K562 (cell line): ENCODE results near the gene PIEZO2. TPM values are rescaled to one million over a fixed set of nuclear protein-coding genes. Genes with fewer than 3 reads are reported as not detected.

ENCODE experiments used
- ATAC-seq: fragments of 200-7000 bp; cut with Tn5 transposase; 3 replicates; pipeline ENCODE4 v1.9.1; 2020; ENCODE audit warnings: moderate library complexity
- BruUV-seq: library from RNA; stranded (reverse); fragments of 400-500 nt; replicated peaks from 2 replicates; lab custom pipeline; 2021; lab: Mats Ljungman, UMichigan
- CTCF ChIA-PET: fragments of 300-600 bp; formaldehyde crosslinking; extraction: SDS; loops from one replicate; lab custom pipeline; 2021; ENCODE audit warnings: low intra/inter-chr PET ratio; lab: Yijun Ruan, JAX
- POLR2A ChIA-PET: fragments of 300-600, 350-650 bp; sonication (Branson Sonifier 250); formaldehyde crosslinking; extraction: SDS; loops from one replicate; lab custom pipeline; 2021; ENCODE audit warnings: antibody characterized with exemption, inconsistent platforms; lab: Yijun Ruan, JAX
- DNase-seq, 4 experiments: peaks; one replicate each; pipeline versions ENCODE4 v3.0.0 to v3.0.0-alpha.2; 2011 to 2018; ENCODE audit warnings: low spot score in 3 of 4, mixed read lengths in 3 of 4; ENCODE audit errors: extremely low read depth in 1 of 4
- FAIRE-seq: peaks from 2 replicates; lab custom pipeline; 2011; peaks lifted over from hg19 to GRCh38; lab: Jason Lieb, UNC
- H2AFZ ChIP-seq: 2 replicates; pipeline ENCODE4 v1.6.0; 2011; ENCODE audit warnings: low read depth, low read length, control low read depth, inconsistent platforms
- H3K27ac ChIP-seq: fragments of 200-600 bp; 3 replicates; pipeline ENCODE4 v1.8.0; 2011; ENCODE audit warnings: low read depth, mild to moderate bottlenecking, control low read depth, inconsistent platforms, low read length, moderate library complexity, mixed read lengths; ENCODE audit errors: extremely low read depth
- H3K27me3 ChIP-seq, 2 experiments: fragments of 300-600 bp in 1 of 2; 2 replicates in 1 of 2; 3 replicates in 1 of 2; pipeline versions ENCODE4 v1.6.0 to v1.8.0; 2011; ENCODE audit warnings: inconsistent platforms in 2 of 2, low read length in 2 of 2, mild to moderate bottlenecking in 1 of 2, mixed read lengths in 1 of 2, moderate library complexity in 1 of 2; ENCODE audit not compliant: control insufficient read depth in 2 of 2, insufficient read depth in 2 of 2
- H3K36me3 ChIP-seq: fragments of 300-600 bp; 3 replicates; pipeline ENCODE4 v1.8.0; 2011; ENCODE audit warnings: mild to moderate bottlenecking, low read length, inconsistent platforms; ENCODE audit not compliant: control insufficient read depth, insufficient read depth
- H3K4me1 ChIP-seq, 2 experiments: fragments of 200-600 bp in 1 of 2; replicated peaks in 1 of 2; 2 replicates in 1 of 2; 3 replicates in 1 of 2; pipeline versions ENCODE4 v1.5.1 to v1.8.0; 2011; ENCODE audit warnings: inconsistent platforms in 2 of 2, low read length in 2 of 2, mild to moderate bottlenecking in 1 of 2, mixed read lengths in 1 of 2, moderate library complexity in 1 of 2; ENCODE audit not compliant: control insufficient read depth in 2 of 2, insufficient read depth in 2 of 2
- H3K4me2 ChIP-seq: 2 replicates; pipeline ENCODE4 v1.6.1; 2011; ENCODE audit warnings: low read length, control low read depth, inconsistent platforms, mixed read lengths; ENCODE audit not compliant: insufficient read depth
- H3K4me3 ChIP-seq: fragments of 200-600 bp; sonication (generic), shearing (Covaris generic); 2 replicates; pipeline ENCODE4 v1.5.1; 2016; ENCODE audit warnings: control low read depth, inconsistent platforms
- H3K79me2 ChIP-seq: fragments of 200-600 bp; 3 replicates; pipeline ENCODE4 v1.8.0; 2011; ENCODE audit warnings: low read length, inconsistent platforms; ENCODE audit not compliant: control insufficient read depth, insufficient read depth
- H3K9ac ChIP-seq, 2 experiments: 2 replicates each; pipeline versions ENCODE4 v1.6.0 to v1.6.1; 2011; ENCODE audit warnings: low read depth in 2 of 2, low read length in 2 of 2, control low read depth in 1 of 2, inconsistent platforms in 1 of 2, mild to moderate bottlenecking in 1 of 2, mixed read lengths in 1 of 2; ENCODE audit not compliant: insufficient read depth in 1 of 2
- H3K9me1 ChIP-seq: one replicate; pipeline ENCODE4 v1.6.0; 2011; ENCODE audit warnings: inconsistent platforms, mild to moderate bottlenecking, low read length, moderate library complexity; ENCODE audit not compliant: control insufficient read depth, insufficient read depth
- H3K9me3 ChIP-seq: replicated peaks from 2 replicates; pipeline ENCODE4 v1.5.1; 2011; ENCODE audit warnings: low read depth, low read length, inconsistent platforms; ENCODE audit not compliant: control insufficient read depth, insufficient read depth
- H4K20me1 ChIP-seq: replicated peaks from 2 replicates; pipeline ENCODE4 v1.6.1; 2011; ENCODE audit warnings: low read length, inconsistent platforms, mixed read lengths; ENCODE audit not compliant: control insufficient read depth, insufficient read depth
- CBFB ChIP-seq: sonication (generic); formaldehyde crosslinking; IDR thresholded peaks from 2 replicates; pipeline ENCODE4 v1.4.0; 2020; ENCODE audit warnings: mild to moderate bottlenecking, missing genetic modification reagents
- E2F6 ChIP-seq, 2 experiments: IDR thresholded peaks; 2 replicates each; pipeline ENCODE4 v1.6.1; 2011; ENCODE audit warnings: borderline replicate concordance in 1 of 2, control low read depth in 1 of 2, low read depth in 1 of 2, low read length in 1 of 2, mild to moderate bottlenecking in 1 of 2, mixed read lengths in 1 of 2, moderate library complexity in 1 of 2; ENCODE audit not compliant: insufficient read depth in 1 of 2, insufficient read length in 1 of 2, poor library complexity in 1 of 2, severe bottlenecking in 1 of 2; ENCODE audit errors: extremely low read depth in 1 of 2
- HDGF ChIP-seq: fragments of 450-650 bp; IDR thresholded peaks from 2 replicates; pipeline ENCODE4 v1.6.1; 2016
- ILK ChIP-seq: fragments of 450-650 bp; IDR thresholded peaks from 2 replicates; pipeline ENCODE4 v1.6.1; 2016; ENCODE audit warnings: missing genetic modification characterization, low read depth, mild to moderate bottlenecking, missing compliant biosample characterization, moderate library complexity, borderline replicate concordance
- JUN ChIP-seq, 2 experiments: sonication (generic) in 1 of 2; formaldehyde crosslinking in 1 of 2; IDR thresholded peaks; 2 replicates each; pipeline versions ENCODE4 v1.6.1 to v1.8.0; 2012 to 2022; ENCODE audit warnings: borderline replicate concordance in 2 of 2, mild to moderate bottlenecking in 2 of 2, improper control_type of control experiment in 1 of 2, low read depth in 1 of 2, low read length in 1 of 2, missing genetic modification reagents in 1 of 2
- KAT7 ChIP-seq: sonication (generic); formaldehyde crosslinking; IDR thresholded peaks from 2 replicates; pipeline ENCODE4 v1.8.0; 2022; ENCODE audit warnings: missing genetic modification reagents, mild to moderate bottlenecking, borderline replicate concordance
- KHSRP ChIP-seq: fragments of 450-650 bp; IDR thresholded peaks from 2 replicates; pipeline ENCODE4 v1.6.1; 2017
- MECOM ChIP-seq: fragments of 250-450 bp; sonication (Bioruptor Pico); IDR thresholded peaks from 2 replicates; pipeline ENCODE4 v1.8.0; 2022; ENCODE audit warnings: inconsistent platforms
- NFXL1 ChIP-seq: fragments of 450-650 bp; formaldehyde crosslinking; IDR thresholded peaks from 2 replicates; pipeline ENCODE4 v1.4.0; 2021; ENCODE audit warnings: mild to moderate bottlenecking
- NR2F6 ChIP-seq: fragments of 450-650 bp; formaldehyde crosslinking; IDR thresholded peaks from 2 replicates; pipeline ENCODE4 v1.4.0; 2020; ENCODE audit warnings: mild to moderate bottlenecking
- POLR2B ChIP-seq: fragments of 450-650 bp; IDR thresholded peaks from 2 replicates; pipeline ENCODE4 v1.6.1; 2018; ENCODE audit warnings: low read depth; ENCODE audit not compliant: partially characterized antibody
- POLR2H ChIP-seq: IDR thresholded peaks from 2 replicates; pipeline ENCODE4 v1.6.1; 2016; ENCODE audit warnings: missing genetic modification characterization, low read depth, mild to moderate bottlenecking, control low read depth, missing compliant biosample characterization, moderate library complexity
- RNF2 ChIP-seq: sonication (generic); IDR thresholded peaks from 2 replicates; pipeline ENCODE4 v1.6.1; 2016
- SP2 ChIP-seq: IDR thresholded peaks from 2 replicates; pipeline ENCODE4 v1.6.1; 2011; ENCODE audit warnings: mild to moderate bottlenecking, low read depth, low read length, moderate library complexity; ENCODE audit not compliant: poor library complexity, severe bottlenecking; ENCODE audit errors: extremely low read depth
- SRSF3 ChIP-seq: fragments of 200-400 bp; formaldehyde crosslinking; IDR thresholded peaks from 2 replicates; pipeline ENCODE4 v1.6.1; 2016; ENCODE audit warnings: mild to moderate bottlenecking, low read length, moderate library complexity; ENCODE audit not compliant: insufficient read depth
- TRIM24 ChIP-seq, 2 experiments: fragments of 450-650 bp; IDR thresholded peaks; 2 replicates each; pipeline ENCODE4 v1.6.1; 2016
- ZNF12 ChIP-seq: sonication (generic); formaldehyde crosslinking; IDR thresholded peaks from 2 replicates; pipeline ENCODE4 v1.4.0; 2020; ENCODE audit warnings: mild to moderate bottlenecking, missing genetic modification reagents
- ZNF316 ChIP-seq: fragments of 450-650 bp; IDR thresholded peaks from 2 replicates; pipeline ENCODE4 v1.6.1; 2016
- ZNF445 ChIP-seq: fragments of 250-450 bp; sonication (Bioruptor Pico); IDR thresholded peaks from 2 replicates; pipeline ENCODE4 v1.4.0; 2020; ENCODE audit warnings: low read depth, mild to moderate bottlenecking, moderate library complexity
- ZNF512 ChIP-seq: IDR thresholded peaks from 2 replicates; pipeline ENCODE4 v1.6.1; 2016; ENCODE audit warnings: missing genetic modification characterization, missing compliant biosample characterization
- WGBS: fragments of 100-300 bp; shearing (Covaris generic); methylation state at CpG from one replicate; pipeline ENCODE4 v1.1.6; 2016; ENCODE audit warnings: low coverage, mixed read lengths; ENCODE audit not compliant: insufficient coverage; ENCODE audit errors: missing lambda C conversion rate; 5-methylcytosine and 5-hydroxymethylcytosine counted together
- in situ Hi-C: fragments of 300-500 bp; cut with MboI; formaldehyde crosslinking; loops from 4 replicates; pipeline ENCODE4 v1.15.0; 2018; ENCODE audit warnings: inconsistent platforms, mixed read lengths
- intact Hi-C: fragments of 100-400 bp; cut with micrococcal nuclease; formaldehyde crosslinking; loops from 2 replicates; pipeline ENCODE4 v1.14.2; 2022
- polyA plus RNA-seq, 8 experiments: library from polyadenylated mRNA; depleted of rRNA in 4 of 8; stranded (reverse) in 5 of 8; unstranded in 3 of 8; fragments of >200 nt; fragmentation: Nextera tagmentation in 2 of 8; fragmentation: Illumina TruSeq in 1 of 8; extraction: Ambion mirVana in 2 of 8; extraction: Trizol in 1 of 8; gene quantifications; 2 replicates each; pipeline versions ENCODE4 v1.2.1 to v1.2.3, GENCODE V29; 2011 to 2014; ENCODE audit warnings: inconsistent platforms in 1 of 8, missing spikeins in 1 of 8
- total RNA-seq, 7 experiments: library from RNA; depleted of rRNA in 6 of 7; stranded (reverse); fragments of >200 nt in 6 of 7; fragmentation: Illumina TruSeq in 2 of 7; extraction: Trizol in 2 of 7; gene quantifications; 2 replicates each; pipeline versions ENCODE4 v1.2.1 to v1.2.3, GENCODE V29; 2011 to 2021; ENCODE audit warnings: low replicate concordance in 1 of 7

PIEZO2 gene
- total and polyA plus RNA-seq, 9 of the 15 experiments (the other 6 are each of a cell fraction or from before 2014, with no cell fraction given): 0.54 to 4.1 (median 2.0) TPM

DNA sequence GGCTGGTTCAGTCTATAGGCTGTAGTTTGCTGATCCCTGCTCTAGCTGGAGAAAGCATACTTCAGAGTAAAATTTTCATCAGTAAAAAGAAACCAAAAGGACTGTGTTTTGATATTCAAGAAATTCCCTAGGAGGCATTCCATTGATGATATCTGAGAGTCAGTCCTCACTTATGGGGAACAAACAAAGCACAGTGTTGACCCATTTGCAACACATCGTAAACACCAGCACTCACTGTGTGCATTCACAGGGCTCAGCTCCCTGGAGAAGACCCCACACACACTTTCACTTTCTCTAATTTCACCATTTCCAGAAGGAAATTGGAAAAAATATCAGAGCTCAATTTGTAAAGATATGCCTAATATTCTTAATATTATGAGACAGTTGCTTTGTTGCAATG, 147.1 kb downstream of the PIEZO2 start (continued):
- TF ChIP-seq E2F6 (IDR thresholded peaks at IDR 0.05; ENCODE audit: borderline replicate concordance in 1 of 2, extremely low read depth in 1 of 2, insufficient read depth in 1 of 2, insufficient read length in 1 of 2, low read depth in 1 of 2, low read length in 1 of 2, poor library complexity in 1 of 2, severe bottlenecking in 1 of 2) (no peak), RNF2 (no peak), ZNF445 (CRISPR knock-in tag) (no peak)

DNA sequence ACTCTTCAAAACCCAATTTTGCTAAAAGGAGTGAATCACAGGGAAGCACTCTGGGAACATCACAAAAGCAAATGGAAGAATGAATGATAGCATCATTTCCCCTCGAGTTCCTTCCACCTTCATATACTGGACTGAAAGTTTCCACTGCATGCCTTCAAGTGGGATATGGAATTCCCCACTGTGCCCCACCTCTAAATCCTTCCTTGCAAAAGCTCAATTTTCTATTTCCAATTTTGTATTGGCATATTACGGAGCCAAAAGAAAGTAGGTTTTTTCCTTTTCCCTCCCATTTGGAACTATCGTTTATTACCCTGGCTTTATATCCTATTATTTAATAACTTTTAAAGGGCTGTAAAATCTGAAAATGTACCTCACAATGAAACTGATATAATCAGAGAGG, 149.3 kb downstream of the PIEZO2 start:
- Histone ChIP-seq H3K9ac (no peak overlapping the region), H3K79me2 (no peaks in the 10 kb centered on the region), H3K9me1 (no peaks in the 10 kb centered on the region), H3K27ac (no peak overlapping the region), H3K36me3 (no peaks in the 10 kb centered on the region), H3K4me2 (no peak overlapping the region), H3K9me3 (no peaks in the 10 kb centered on the region), H3K4me3 (no peak overlapping the region), H4K20me1 (no peaks in the 10 kb centered on the region), H2AFZ (no peak overlapping the region), H3K27me3 (no peaks in the 10 kb centered on the region), H3K4me1 (no peaks in the 10 kb centered on the region)
- POLR2A ChIA-PET: no interaction called here
- in situ Hi-C loops (no loop called here), intact Hi-C loops (no loop called here)
- FAIRE-seq (no peak), DNase-seq (no peak), ATAC-seq (no peak)
- no TSS peak for BruUV-seq
- CTCF ChIA-PET: no interaction called here
- 0% methylated on average over 3 of the region's 3 CpGs for WGBS
- TF ChIP-seq HDGF (no peak), ZNF512 (tag) (no peak), CBFB (no peak), SRSF3 (no peak), SP2 (no peak), NFXL1 (CRISPR knock-in tag) (no peak), POLR2B (no peak), TRIM24 (IDR thresholded peaks at IDR 0.05) (no peak), ZNF12 (no peak), NR2F6 (CRISPR knock-in tag) (no peak), KHSRP (no peak), POLR2H (no peak), ZNF316 (no peak), ILK (no peak), KAT7 (no peak), MECOM (CRISPR knock-in tag) (no peak), JUN (IDR thresholded peaks at IDR 0.05; ENCODE audit: borderline replicate concordance, low read depth, low read length) (no peak), JUN (CRISPR knock-in tag; IDR thresholded peaks at IDR 0.05; ENCODE audit: borderline replicate concordance) (no peak)
